SK-N-MC (cell line): ENCODE data around the gene CST11.

Experiments
- EZH2 ChIP-seq: fragments of 200-600 bp; sonication (generic); IDR thresholded peaks from one replicate; pipeline ENCODE4 v1.6.1; 2017; ENCODE audit warnings: antibody characterized with exemption
- FOXP2 ChIP-seq: optimal IDR thresholded peaks from 2 replicates; pipeline ENCODE3; 2011; ENCODE audit warnings: mild to moderate bottlenecking, moderate library complexity; ENCODE audit not compliant: insufficient read depth; ENCODE audit errors: extremely low read length, control extremely low read depth
- POLR2AphosphoS5 ChIP-seq: IDR thresholded peaks from 2 replicates; pipeline ENCODE4 v1.6.1; 2012; ENCODE audit warnings: mild to moderate bottlenecking, low read depth, low read length, borderline replicate concordance

DNA sequence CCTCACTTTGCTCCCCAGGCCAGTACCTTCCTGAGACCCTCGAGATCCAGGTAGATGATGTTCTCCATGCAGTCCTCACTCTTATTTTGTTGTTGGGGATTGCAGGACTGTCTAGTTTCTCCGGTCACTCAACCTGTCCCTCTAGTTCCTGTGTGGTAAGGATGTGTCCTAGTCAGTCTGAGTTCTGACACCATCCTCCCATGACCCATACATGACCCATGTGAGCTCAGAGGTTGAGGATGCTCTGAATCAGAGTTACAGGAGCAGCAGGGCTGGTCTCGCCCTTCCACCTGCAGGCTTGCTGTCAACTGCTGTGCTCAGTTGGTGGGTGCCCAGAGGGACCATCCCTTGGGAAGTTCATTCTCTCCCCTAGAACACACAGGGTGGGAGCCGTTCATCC, 26.4 kb upstream of the CST11 start:
- TF ChIP-seq POLR2AphosphoS5: no peak
- no peak for TF ChIP-seq EZH2
- TF ChIP-seq FOXP2: no peak
